ENCODE results near the gene EFCC1.
"Not testable (repeated sequence)": the region's sequence is repeated elsewhere in the genome, so short reads cannot be mapped to it uniquely, and the experiment has no call there.

The EFCC1 gene

GRCh38 chr3:129065016-129065719 is 64.1 kb downstream of the EFCC1 start:
- TF ChIP-seq POLR2AphosphoS5 (IDR thresholded peaks at IDR 0.05; ENCODE audit: low read depth, low read length) (no peak), TAF1 (IDR thresholded peaks at IDR 0.05; ENCODE audit: low read depth, low read length) (no peak), POLR2A (IDR thresholded peaks at IDR 0.05; ENCODE audit: low read depth, low read length) (no peak), POU2F2 (IDR thresholded peaks at IDR 0.05; ENCODE audit: low read depth, low read length) (no peak), SPI1 (IDR thresholded peaks at IDR 0.05; ENCODE audit: low read depth, low read length) (no peak), PAX5 (IDR thresholded peaks at IDR 0.05; ENCODE audit: insufficient read depth, low read length, severe bottlenecking) (no peak)
- DNase-seq (ENCODE audit: insufficient read length, low spot score) (no peak), FAIRE-seq (no peak)

GRCh38 chr3:129065720-129066073 is 64.6 kb downstream of the EFCC1 start:
- no peak for DNase-seq (ENCODE audit: insufficient read length, low spot score)
- no peak for FAIRE-seq
- TF ChIP-seq SPI1 (IDR thresholded peaks at IDR 0.05; ENCODE audit: low read depth, low read length) (no peak), POLR2A (IDR thresholded peaks at IDR 0.05; ENCODE audit: low read depth, low read length) (no peak), POU2F2 (IDR thresholded peaks at IDR 0.05; ENCODE audit: low read depth, low read length) (no peak), POLR2AphosphoS5 (IDR thresholded peaks at IDR 0.05; ENCODE audit: low read depth, low read length) (no peak), PAX5 (IDR thresholded peaks at IDR 0.05; ENCODE audit: insufficient read depth, low read length, severe bottlenecking) (no peak), TAF1 (IDR thresholded peaks at IDR 0.05; ENCODE audit: low read depth, low read length) (no peak)

- FAIRE-seq; DNase-seq (ENCODE audit: insufficient read length, low spot score): not testable (repeated sequence)
Measured at GRCh38 chr3:129067719-129068118, 66.6 kb downstream of the EFCC1 start.

- DNase-seq (ENCODE audit: insufficient read length, low spot score) (no peak), FAIRE-seq (no peak)
- TF ChIP-seq POLR2AphosphoS5 (IDR thresholded peaks at IDR 0.05; ENCODE audit: low read depth, low read length) (no peak), PAX5 (IDR thresholded peaks at IDR 0.05; ENCODE audit: insufficient read depth, low read length, severe bottlenecking) (no peak), SPI1 (IDR thresholded peaks at IDR 0.05; ENCODE audit: low read depth, low read length) (no peak), TAF1 (IDR thresholded peaks at IDR 0.05; ENCODE audit: low read depth, low read length) (no peak), POU2F2 (IDR thresholded peaks at IDR 0.05; ENCODE audit: low read depth, low read length) (no peak), POLR2A (IDR thresholded peaks at IDR 0.05; ENCODE audit: low read depth, low read length) (no peak)
Measured at GRCh38 chr3:129068291-129068886, 67.3 kb downstream of the EFCC1 start.

GRCh38 chr3:129069313-129070085 is 68.4 kb downstream of the EFCC1 start:
- DNase-seq (ENCODE audit: insufficient read length, low spot score); FAIRE-seq: not testable (repeated sequence)

- TF ChIP-seq TAF1 (IDR thresholded peaks at IDR 0.05; ENCODE audit: low read depth, low read length), result no peak
- TF ChIP-seq POLR2A (IDR thresholded peaks at IDR 0.05; ENCODE audit: low read depth, low read length), result no peak
- no peak for TF ChIP-seq POLR2AphosphoS5 (IDR thresholded peaks at IDR 0.05; ENCODE audit: low read depth, low read length)
- TF ChIP-seq POU2F2 (IDR thresholded peaks at IDR 0.05; ENCODE audit: low read depth, low read length), result no peak
- TF ChIP-seq SPI1 (IDR thresholded peaks at IDR 0.05; ENCODE audit: low read depth, low read length), result no peak
- no peak for TF ChIP-seq PAX5 (IDR thresholded peaks at IDR 0.05; ENCODE audit: insufficient read depth, low read length, severe bottlenecking)
- DNase-seq (ENCODE audit: insufficient read length, low spot score) (no peak), FAIRE-seq (no peak)
Measured at GRCh38 chr3:129070086-129070885, 69.2 kb downstream of the EFCC1 start.

GRCh38 chr3:129077222-129077621 is 76.1 kb downstream of the EFCC1 start:
- DNase-seq (ENCODE audit: insufficient read length, low spot score) (no peak), FAIRE-seq (no peak)
- TF ChIP-seq SPI1 (IDR thresholded peaks at IDR 0.05; ENCODE audit: low read depth, low read length) (no peak), PAX5 (IDR thresholded peaks at IDR 0.05; ENCODE audit: insufficient read depth, low read length, severe bottlenecking) (no peak), POU2F2 (IDR thresholded peaks at IDR 0.05; ENCODE audit: low read depth, low read length) (no peak), POLR2A (IDR thresholded peaks at IDR 0.05; ENCODE audit: low read depth, low read length) (no peak), TAF1 (IDR thresholded peaks at IDR 0.05; ENCODE audit: low read depth, low read length) (no peak), POLR2AphosphoS5 (IDR thresholded peaks at IDR 0.05; ENCODE audit: low read depth, low read length) (no peak)

GRCh38 chr3:129078510-129078909 is 77.4 kb downstream of the EFCC1 start:
- DNase-seq (ENCODE audit: insufficient read length, low spot score) (no peak), FAIRE-seq (no peak)
- TF ChIP-seq SPI1 (IDR thresholded peaks at IDR 0.05; ENCODE audit: low read depth, low read length) (no peak), POLR2A (IDR thresholded peaks at IDR 0.05; ENCODE audit: low read depth, low read length) (no peak), PAX5 (IDR thresholded peaks at IDR 0.05; ENCODE audit: insufficient read depth, low read length, severe bottlenecking) (no peak), TAF1 (IDR thresholded peaks at IDR 0.05; ENCODE audit: low read depth, low read length) (no peak), POLR2AphosphoS5 (IDR thresholded peaks at IDR 0.05; ENCODE audit: low read depth, low read length) (no peak), POU2F2 (IDR thresholded peaks at IDR 0.05; ENCODE audit: low read depth, low read length) (no peak)

- TF ChIP-seq POU2F2 (IDR thresholded peaks at IDR 0.05; ENCODE audit: low read depth, low read length), result no peak
- no peak for TF ChIP-seq SPI1 (IDR thresholded peaks at IDR 0.05; ENCODE audit: low read depth, low read length)
- TF ChIP-seq PAX5 (IDR thresholded peaks at IDR 0.05; ENCODE audit: insufficient read depth, low read length, severe bottlenecking), result no peak
- TF ChIP-seq POLR2A (IDR thresholded peaks at IDR 0.05; ENCODE audit: low read depth, low read length), result no peak
- TF ChIP-seq TAF1 (IDR thresholded peaks at IDR 0.05; ENCODE audit: low read depth, low read length), result no peak
- TF ChIP-seq POLR2AphosphoS5 (IDR thresholded peaks at IDR 0.05; ENCODE audit: low read depth, low read length), result no peak
- DNase-seq (ENCODE audit: insufficient read length, low spot score), result no peak
- FAIRE-seq, result no peak
Measured at GRCh38 chr3:129081503-129081902, 80.4 kb downstream of the EFCC1 start.
